IPS-20b (cell line): ENCODE results near the gene ZNHIT1.
A peak's percentile ranks its signal among the peaks of the same experiment; 100 is the strongest.
"Not testable (repeated sequence)": the region's sequence is repeated elsewhere in the genome, so short reads cannot be mapped to it uniquely, and the experiment has no call there.

ENCODE experiments used
- H3K27ac ChIP-seq: one replicate; pipeline ENCODE4 v1.5.1; 2013; ENCODE audit warnings: low read length
- H3K27me3 ChIP-seq: 2 replicates; pipeline ENCODE4 v1.6.1; 2013; ENCODE audit warnings: mild to moderate bottlenecking, low read length, inconsistent platforms; ENCODE audit not compliant: insufficient read depth
- H3K36me3 ChIP-seq: 2 replicates; pipeline ENCODE4 v1.6.1; 2013; ENCODE audit warnings: low read depth, mild to moderate bottlenecking, inconsistent platforms, low read length, moderate library complexity; ENCODE audit not compliant: insufficient read depth
- H3K4me1 ChIP-seq: 2 replicates; pipeline ENCODE4 v1.6.1; 2013; ENCODE audit warnings: mild to moderate bottlenecking, control low read depth, inconsistent platforms, low read length, moderate library complexity; ENCODE audit not compliant: insufficient read depth
- H3K4me3 ChIP-seq: 2 replicates; pipeline ENCODE4 v1.5.1; 2013; ENCODE audit warnings: mild to moderate bottlenecking, low read length, inconsistent platforms
- H3K9ac ChIP-seq: 2 replicates; pipeline ENCODE4 v1.6.1; 2013; ENCODE audit warnings: low read depth, mild to moderate bottlenecking, inconsistent platforms, low read length, moderate library complexity
- H3K9me3 ChIP-seq: 2 replicates; pipeline ENCODE4 v1.6.1; 2013; ENCODE audit warnings: mild to moderate bottlenecking, low read depth, low read length, inconsistent platforms; ENCODE audit not compliant: insufficient read depth

The ZNHIT1 gene

GRCh38 chr7:101248276-101248675 is 30.3 kb downstream of the ZNHIT1 start:
- no peak overlapping the region for H3K9ac ChIP-seq
- 0 out of 2 replicates have a peak, but pooled peaks cover 3% of the 10 kb centered on the region for H3K4me1 ChIP-seq
- peaks cover 5% of the 10 kb centered on the region; the same call in 1 of the 2 replicates for H3K36me3 ChIP-seq
- H3K27ac ChIP-seq = no peak overlapping the region
- H3K9me3 ChIP-seq = no peaks in the 10 kb centered on the region
- no peak overlapping the region for H3K4me3 ChIP-seq
- no peaks in the 10 kb centered on the region for H3K27me3 ChIP-seq

GRCh38 chr7:101250324-101250723 is 32.4 kb downstream of the ZNHIT1 start:
- Histone ChIP-seq H3K27me3 (no peaks in the 10 kb centered on the region), H3K4me3 (no peak overlapping the region), H3K9ac (no peak overlapping the region)

GRCh38 chr7:101251871-101252659 is 34.1 kb downstream of the ZNHIT1 start:
- H3K36me3 ChIP-seq = peaks cover 5% of the 10 kb centered on the region; the same call in 1 of the 2 replicates
- H3K4me3 ChIP-seq = peak overlapping the region; percentile 96
- peak overlapping the region; percentile 88 for H3K9ac ChIP-seq
- H3K27ac ChIP-seq = peak overlapping the region; percentile 79
- no peaks in the 10 kb centered on the region for H3K9me3 ChIP-seq
- H3K4me1 ChIP-seq = 0 out of 2 replicates have a peak, but pooled peaks cover 3% of the 10 kb centered on the region
- H3K27me3 ChIP-seq = no peaks in the 10 kb centered on the region

More at GRCh38 chr7:101250324-101250723, 32.4 kb downstream of the ZNHIT1 start:
- 0 out of 2 replicates have a peak, but pooled peaks cover 3% of the 10 kb centered on the region for H3K4me1 ChIP-seq
- no peak overlapping the region for H3K27ac ChIP-seq
- no peaks in the 10 kb centered on the region for H3K9me3 ChIP-seq
- peaks cover 5% of the 10 kb centered on the region; the same call in 1 of the 2 replicates for H3K36me3 ChIP-seq

- not testable (repeated sequence) for H3K27me3 ChIP-seq, H3K9ac ChIP-seq, H3K9me3 ChIP-seq, H3K4me3 ChIP-seq, H3K27ac ChIP-seq, H3K36me3 ChIP-seq, H3K4me1 ChIP-seq
Measured at GRCh38 chr7:101253199-101253598, 35.2 kb downstream of the ZNHIT1 start.

GRCh38 chr7:101255796-101256195 is 37.8 kb downstream of the ZNHIT1 start:
- no peaks in the 10 kb centered on the region for H3K36me3 ChIP-seq
- 0 out of 2 replicates have a peak, but pooled peaks cover 3% of the 10 kb centered on the region for H3K4me1 ChIP-seq
- no peaks in the 10 kb centered on the region for H3K9me3 ChIP-seq
- no peak overlapping the region for H3K27ac ChIP-seq
- H3K4me3 ChIP-seq = no peak overlapping the region
- no peaks in the 10 kb centered on the region for H3K27me3 ChIP-seq
- H3K9ac ChIP-seq = no peak overlapping the region

- no peaks in the 10 kb centered on the region for H3K27me3 ChIP-seq
- H3K9ac ChIP-seq = peak overlapping the region; percentile 37; the same call in 1 of the 2 replicates
- no peaks in the 10 kb centered on the region for H3K4me1 ChIP-seq
- H3K9me3 ChIP-seq = no peaks in the 10 kb centered on the region
- H3K27ac ChIP-seq = no peak overlapping the region
- no peak overlapping the region for H3K4me3 ChIP-seq
- H3K36me3 ChIP-seq = no peaks in the 10 kb centered on the region
Measured at GRCh38 chr7:101258243-101258731, 40.3 kb downstream of the ZNHIT1 start.

GRCh38 chr7:101264102-101264706 is 46.2 kb downstream of the ZNHIT1 start:
- H3K27me3 ChIP-seq, H3K27ac ChIP-seq, H3K4me1 ChIP-seq, H3K36me3 ChIP-seq, H3K9me3 ChIP-seq, H3K4me3 ChIP-seq, H3K9ac ChIP-seq: not testable (repeated sequence)

- H3K36me3 ChIP-seq = no peaks in the 10 kb centered on the region
- H3K4me3 ChIP-seq = no peak overlapping the region
- no peak overlapping the region for H3K27ac ChIP-seq
- no peaks in the 10 kb centered on the region for H3K4me1 ChIP-seq
- no peaks in the 10 kb centered on the region for H3K9me3 ChIP-seq
- H3K27me3 ChIP-seq = no peaks in the 10 kb centered on the region
- H3K9ac ChIP-seq = no peak overlapping the region
Measured at GRCh38 chr7:101265622-101266516, 47.9 kb downstream of the ZNHIT1 start.

- no peaks in the 10 kb centered on the region for H3K36me3 ChIP-seq
- no peaks in the 10 kb centered on the region for H3K9me3 ChIP-seq
- no peak overlapping the region for H3K9ac ChIP-seq
- no peak overlapping the region for H3K4me3 ChIP-seq
- no peaks in the 10 kb centered on the region for H3K27me3 ChIP-seq
- H3K4me1 ChIP-seq = peaks cover 14% of the 10 kb centered on the region; the same call in 1 of the 2 replicates
- no peak overlapping the region for H3K27ac ChIP-seq
Measured at GRCh38 chr7:101269664-101270063, 51.7 kb downstream of the ZNHIT1 start.

- Histone ChIP-seq H3K9ac (no peak overlapping the region), H3K9me3 (no peaks in the 10 kb centered on the region), H3K36me3 (no peaks in the 10 kb centered on the region), H3K27me3 (no peaks in the 10 kb centered on the region), H3K4me1 (peaks cover 14% of the 10 kb centered on the region; the same call in 1 of the 2 replicates), H3K27ac (no peak overlapping the region), H3K4me3 (no peak overlapping the region)
Measured at GRCh38 chr7:101271021-101271420, 53.1 kb downstream of the ZNHIT1 start.

- H3K9me3 ChIP-seq = no peaks in the 10 kb centered on the region
- no peaks in the 10 kb centered on the region for H3K36me3 ChIP-seq
- peaks cover 14% of the 10 kb centered on the region; the same call in 1 of the 2 replicates for H3K4me1 ChIP-seq
- no peak overlapping the region for H3K9ac ChIP-seq
- no peaks in the 10 kb centered on the region for H3K27me3 ChIP-seq
- no peak overlapping the region for H3K27ac ChIP-seq
- H3K4me3 ChIP-seq = no peak overlapping the region
Measured at GRCh38 chr7:101273206-101273605, 55.2 kb downstream of the ZNHIT1 start.
